NCI-H2196 (cell line): Measurements from ENCODE around the gene PDE11A.

Experiments used
- DNase-seq: peaks from one replicate; lab custom pipeline; 2025; ENCODE audit not compliant: unreplicated experiment; lab: John Stamatoyannopoulos, UW

The PDE11A gene

GRCh38 chr2:177730363-177730762, 342.2 kb downstream of the PDE11A start:
- DNase-seq: no peak

- DNase-seq: no peak
Measured at GRCh38 chr2:177728920-177729319, 343.7 kb downstream of the PDE11A start.

GRCh38 chr2:177728399-177728765, 344.2 kb downstream of the PDE11A start:
- DNase-seq: no peak

- no peak for DNase-seq
Measured at GRCh38 chr2:177727577-177728398, 344.8 kb downstream of the PDE11A start.

- DNase-seq: no peak
Measured at GRCh38 chr2:177726931-177727348, 345.6 kb downstream of the PDE11A start.

GRCh38 chr2:177724398-177725287, 347.9 kb downstream of the PDE11A start:
- DNase-seq: peak; percentile 59

- no peak for DNase-seq
Measured at GRCh38 chr2:177723235-177723634, 349.3 kb downstream of the PDE11A start.

- no peak for DNase-seq
Measured at GRCh38 chr2:177721818-177722567, 350.6 kb downstream of the PDE11A start.

GRCh38 chr2:177721087-177721486, 351.5 kb downstream of the PDE11A start:
- no peak for DNase-seq

- no peak for DNase-seq
Measured at GRCh38 chr2:177717831-177718618, 354.6 kb downstream of the PDE11A start.

GRCh38 chr2:177716484-177716883, 356.1 kb downstream of the PDE11A start:
- DNase-seq: no peak

GRCh38 chr2:177715771-177716170, 356.8 kb downstream of the PDE11A start:
- DNase-seq: no peak

GRCh38 chr2:177714704-177715103, 357.9 kb downstream of the PDE11A start:
- DNase-seq: no peak

GRCh38 chr2:177712462-177712861, 360.1 kb downstream of the PDE11A start:
- DNase-seq: no peak

- no peak for DNase-seq
Measured at GRCh38 chr2:177711483-177712265, 360.9 kb downstream of the PDE11A start.

- DNase-seq: no peak
Measured at GRCh38 chr2:177710889-177711288, 361.7 kb downstream of the PDE11A start.

- DNase-seq: no peak
Measured at GRCh38 chr2:177709986-177710401, 362.6 kb downstream of the PDE11A start.

- no peak for DNase-seq
Measured at GRCh38 chr2:177708660-177709444, 363.7 kb downstream of the PDE11A start.

GRCh38 chr2:177708106-177708505, 364.5 kb downstream of the PDE11A start:
- no peak for DNase-seq
